IMR-90 (cell line): ENCODE data around the gene SEC24D. TPM values are rescaled to one million over a fixed set of nuclear protein-coding genes. Genes with fewer than 3 reads are reported as not detected.

Experiments
- ATAC-seq: fragments of 200-7000 bp; cut with Tn5 transposase; 2 replicates; pipeline ENCODE4 v1.9.1; 2020; ENCODE audit warnings: low read depth, mild to moderate bottlenecking, moderate library complexity
- BruUV-seq: library from RNA; stranded (reverse); fragments of 400-500 nt; replicated peaks from 2 replicates; lab custom pipeline; 2021; lab: Mats Ljungman, UMichigan
- CTCF ChIA-PET: fragments of 300-600 bp; formaldehyde crosslinking; extraction: SDS; loops from one replicate; lab custom pipeline; 2021; ENCODE audit warnings: antibody characterized with exemption; lab: Yijun Ruan, JAX
- POLR2A ChIA-PET: fragments of 300-600 bp; sonication (Branson Sonifier 250); formaldehyde crosslinking; loops from one replicate; lab custom pipeline; 2022; ENCODE audit warnings: antibody characterized with exemption; ENCODE audit not compliant: unreplicated experiment; lab: Charles Lee
- DNase-seq: peaks from one replicate; pipeline ENCODE4 v3.0.0; 2013
- H2AFZ ChIP-seq: replicated peaks from 2 replicates; pipeline ENCODE3; 2013; ENCODE audit warnings: low read length, mild to moderate bottlenecking; ENCODE audit not compliant: poor library complexity
- H2AK5ac ChIP-seq: 2 replicates; pipeline ENCODE4 v1.6.1; 2013; ENCODE audit warnings: low read depth, low read length, inconsistent platforms
- H2AK9ac ChIP-seq: replicated peaks from 2 replicates; pipeline ENCODE3; 2013; ENCODE audit warnings: mild to moderate bottlenecking, low read depth, low read length, moderate library complexity; ENCODE audit not compliant: poor library complexity
- H2BK120ac ChIP-seq: 2 replicates; pipeline ENCODE4 v1.6.1; 2013; ENCODE audit warnings: low read depth, low read length, inconsistent platforms
- H2BK15ac ChIP-seq: 3 replicates; pipeline ENCODE4 v1.6.1; 2013; ENCODE audit warnings: low read depth, low read length, inconsistent platforms
- H2BK20ac ChIP-seq: 2 replicates; pipeline ENCODE4 v1.6.1; 2013; ENCODE audit warnings: low read depth, mild to moderate bottlenecking, inconsistent platforms, low read length, moderate library complexity
- H2BK5ac ChIP-seq: 2 replicates; pipeline ENCODE4 v1.6.1; 2013; ENCODE audit warnings: mild to moderate bottlenecking, low read depth, low read length, inconsistent platforms; ENCODE audit not compliant: poor library complexity, severe bottlenecking
- H3K14ac ChIP-seq: replicated peaks from 2 replicates; pipeline ENCODE4 v1.6.1; 2013; ENCODE audit warnings: low read depth, low read length, inconsistent platforms
- H3K18ac ChIP-seq: 2 replicates; pipeline ENCODE4 v1.6.1; 2013; ENCODE audit warnings: low read depth, low read length, control low read depth
- H3K23ac ChIP-seq: 2 replicates; pipeline ENCODE4 v1.6.1; 2013; ENCODE audit warnings: low read depth, low read length, inconsistent platforms
- H3K27ac ChIP-seq: 2 replicates; pipeline ENCODE4 v1.5.1; 2013; ENCODE audit warnings: mild to moderate bottlenecking, control low read depth, low read length; ENCODE audit not compliant: insufficient read depth
- H3K27me3 ChIP-seq: 2 replicates; pipeline ENCODE4 v1.6.1; 2013; ENCODE audit warnings: low read length; ENCODE audit not compliant: control insufficient read depth, insufficient read depth
- H3K36me3 ChIP-seq: 2 replicates; pipeline ENCODE4 v1.6.1; 2013; ENCODE audit warnings: low read length, mixed read lengths; ENCODE audit not compliant: control insufficient read depth, insufficient read depth
- H3K4ac ChIP-seq: 2 replicates; pipeline ENCODE4 v1.6.1; 2013; ENCODE audit warnings: low read depth, low read length, inconsistent platforms
- H3K4me1 ChIP-seq: 2 replicates; pipeline ENCODE4 v1.6.1; 2013; ENCODE audit warnings: low read length, mixed read lengths; ENCODE audit not compliant: control insufficient read depth, insufficient read depth
- H3K4me2 ChIP-seq: 2 replicates; pipeline ENCODE4 v1.6.1; 2013; ENCODE audit warnings: low read depth, mild to moderate bottlenecking, control low read depth, low read length, moderate library complexity
- H3K4me3 ChIP-seq: 2 replicates; pipeline ENCODE4 v1.5.1; 2013; ENCODE audit warnings: low read depth, mild to moderate bottlenecking, control low read depth, low read length, moderate library complexity; ENCODE audit not compliant: insufficient read depth
- H3K56ac ChIP-seq: 2 replicates; pipeline ENCODE4 v1.6.1; 2013; ENCODE audit warnings: low read length, inconsistent platforms; ENCODE audit not compliant: insufficient read depth; ENCODE audit errors: extremely low read depth
- H3K79me1 ChIP-seq, 2 experiments: 2 replicates each; pipeline ENCODE4 v1.6.1; 2013; ENCODE audit warnings: low read length in 2 of 2, inconsistent platforms in 1 of 2, low read depth in 1 of 2
- H3K9ac ChIP-seq: 2 replicates; pipeline ENCODE4 v1.6.1; 2013; ENCODE audit warnings: low read depth, low read length, control low read depth
- H3K9me1 ChIP-seq: 2 replicates; pipeline ENCODE4 v1.6.1; 2013; ENCODE audit warnings: low read length, inconsistent platforms; ENCODE audit not compliant: insufficient read depth
- H3K9me3 ChIP-seq: 2 replicates; pipeline ENCODE4 v1.6.1; 2013; ENCODE audit warnings: low read length; ENCODE audit not compliant: control insufficient read depth, insufficient read depth
- H4K20me1 ChIP-seq: 2 replicates; pipeline ENCODE4 v1.6.1; 2013; ENCODE audit warnings: low read length, inconsistent platforms; ENCODE audit not compliant: insufficient read depth
- H4K5ac ChIP-seq: 2 replicates; pipeline ENCODE4 v1.6.1; 2013; ENCODE audit warnings: mild to moderate bottlenecking, low read depth, low read length, control low read depth
- H4K8ac ChIP-seq, 2 experiments: 2 replicates each; pipeline ENCODE4 v1.6.1; 2013; ENCODE audit warnings: low read depth in 2 of 2, low read length in 2 of 2, control low read depth in 1 of 2, inconsistent platforms in 1 of 2
- H4K91ac ChIP-seq: 2 replicates; pipeline ENCODE4 v1.6.1; 2013; ENCODE audit warnings: low read depth, low read length, inconsistent platforms; ENCODE audit not compliant: insufficient read depth
- CHD1 ChIP-seq: IDR thresholded peaks from 2 replicates; pipeline ENCODE4 v1.6.1; 2012; ENCODE audit warnings: low read depth, low read length, improper control_type of control experiment
- CTCF ChIP-seq: conservative IDR thresholded peaks from 2 replicates; pipeline ENCODE4 v1.5.1; 2012; ENCODE audit warnings: mild to moderate bottlenecking, low read depth, low read length, improper control_type of control experiment
- FOS ChIP-seq: fragments of 150-350 bp; IDR thresholded peaks from 2 replicates; pipeline ENCODE4 v1.6.1; 2016; ENCODE audit warnings: low read depth, low read length
- MAFK ChIP-seq: IDR thresholded peaks from 2 replicates; pipeline ENCODE4 v1.6.1; 2012; ENCODE audit warnings: low read depth, low read length, improper control_type of control experiment
- MXI1 ChIP-seq: IDR thresholded peaks from 2 replicates; pipeline ENCODE4 v1.6.1; 2012; ENCODE audit warnings: low read depth, mild to moderate bottlenecking, low read length, moderate library complexity, borderline replicate concordance
- NFE2L2 ChIP-seq: fragments of 150-350 bp; IDR thresholded peaks from 2 replicates; pipeline ENCODE4 v1.6.1; 2016; ENCODE audit warnings: low read depth, mild to moderate bottlenecking, low read length
- POLR2A ChIP-seq: IDR thresholded peaks from 2 replicates; pipeline ENCODE4 v1.6.1; 2012; ENCODE audit warnings: mild to moderate bottlenecking, low read depth, low read length
- RCOR1 ChIP-seq: IDR thresholded peaks from 2 replicates; pipeline ENCODE4 v1.6.1; 2012; ENCODE audit warnings: mild to moderate bottlenecking, low read length, improper control_type of control experiment; ENCODE audit not compliant: insufficient replicate concordance
- RFX5 ChIP-seq: IDR thresholded peaks from 2 replicates; pipeline ENCODE4 v1.8.0; 2012; ENCODE audit warnings: low read depth, mild to moderate bottlenecking, low read length, moderate library complexity
- SMC3 ChIP-seq: fragments of 150-350 bp; IDR thresholded peaks from 2 replicates; pipeline ENCODE4 v1.6.1; 2016; ENCODE audit warnings: low read depth, mild to moderate bottlenecking, antibody characterized with exemption, low read length, moderate library complexity
- WGBS, 2 experiments: methylation state at CpG; one replicate each; pipeline versions ENCODE4 v1.1.5 to v1.1.7; 2013; ENCODE audit warnings: missing lambda C conversion rate in 2 of 2; ENCODE audit not compliant: insufficient read length in 1 of 2; ENCODE audit errors: extremely low coverage in 2 of 2; 5-methylcytosine and 5-hydroxymethylcytosine counted together
- dilution Hi-C: fragments of 300-500 bp; cut with HindIII; formaldehyde crosslinking; loops from one replicate; pipeline ENCODE4 v1.14.3; 2018; ENCODE audit warnings: low sequenced_read_pairs; ENCODE audit not compliant: unreplicated experiment
- in situ Hi-C: fragments of 300-500 bp; cut with MboI; formaldehyde crosslinking; loops from 3 replicates; pipeline ENCODE4 v1.14.3; 2019; ENCODE audit warnings: low sequenced_read_pairs, inconsistent platforms, mixed read lengths
- intact Hi-C: fragments of 100-400 bp; cut with micrococcal nuclease; formaldehyde crosslinking; loops from 2 replicates; pipeline ENCODE4 v1.10.0; 2022
- polyA plus RNA-seq, 3 experiments: library from polyadenylated mRNA; depleted of rRNA; stranded (reverse); fragments of >200 nt; gene quantifications; 2 replicates each; pipeline ENCODE4 v1.2.3, GENCODE V29; 2012; ENCODE audit warnings: low replicate concordance in 1 of 3
- total RNA-seq: library from RNA; depleted of rRNA; stranded (reverse); fragments of >200 nt; gene quantifications from 2 replicates; pipeline ENCODE4 v1.2.3, GENCODE V29; 2012

SEC24D gene
- total and polyA plus RNA-seq, 2 of the 4 experiments (the other 2 are of a cell fraction) = 93.2 to 111 TPM

DNA sequence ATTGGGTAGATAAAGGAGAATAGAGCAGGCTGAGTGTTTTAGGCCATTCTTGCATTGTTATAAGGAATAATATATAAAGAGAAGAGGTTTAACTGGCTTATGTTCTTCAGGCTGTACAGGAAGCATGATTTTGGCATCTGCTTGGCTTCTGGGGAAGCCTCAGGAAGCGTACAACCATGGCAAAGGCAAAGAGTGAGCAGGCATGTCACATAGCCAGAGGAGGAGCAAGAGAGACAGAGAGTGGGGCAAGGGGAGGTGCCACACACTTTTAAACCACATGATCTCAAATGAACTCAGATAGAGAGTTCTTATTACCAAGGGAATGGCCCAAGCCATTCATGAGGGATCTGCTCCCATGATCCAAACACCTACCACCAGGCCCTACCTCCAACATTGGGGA is 155.1 kb downstream of the SEC24D start:
- Histone ChIP-seq H3K4me1 (no peaks in the 10 kb centered on the region), H4K8ac (no peak overlapping the region), H3K27me3 (no peaks in the 10 kb centered on the region), H3K27ac (no peak overlapping the region), H2BK5ac (no peak overlapping the region), H3K36me3 (no peaks in the 10 kb centered on the region), H4K5ac (no peak overlapping the region), H3K56ac (no peak overlapping the region), H4K20me1 (peaks cover 5% of the 10 kb centered on the region; the same call in 1 of the 2 replicates), H3K4ac (no peak overlapping the region), H2AK5ac (no peak overlapping the region), H3K23ac (no peak overlapping the region), H3K18ac (no peak overlapping the region), H2BK15ac (no peak overlapping the region), H3K4me3 (no peak overlapping the region), H3K14ac (no peak overlapping the region), H3K79me1 (peaks cover 0 to 6% of the 10 kb centered on the region in 2 experiments; a peak in 1 of 4 replicates), H3K4me2 (no peak overlapping the region), H2BK20ac (no peak overlapping the region), H2AFZ (no peak overlapping the region), H3K9ac (no peak overlapping the region), H3K9me1 (no peaks in the 10 kb centered on the region), H3K9me3 (no peaks in the 10 kb centered on the region), H4K91ac (no peak overlapping the region), H2BK120ac (no peak overlapping the region), H2AK9ac (no peak overlapping the region)
- BruUV-seq = no TSS peak
- no peak for TF ChIP-seq CTCF
- TF ChIP-seq FOS = no peak
- no peak for TF ChIP-seq POLR2A
- no peak for TF ChIP-seq RCOR1
- TF ChIP-seq MXI1 = no peak
- no peak for TF ChIP-seq CHD1
- TF ChIP-seq RFX5 = no peak
- TF ChIP-seq MAFK = no peak
- TF ChIP-seq NFE2L2 = no peak
- no peak for TF ChIP-seq SMC3
- ATAC-seq (no peak), DNase-seq (no peak)
- in situ Hi-C loops = no loop called here
- intact Hi-C loops = loop anchor here (10.0 kb wide), 1 partner anchor 256 kb away; no protein-coding TSS in a partner anchor
- POLR2A ChIA-PET = no interaction called here
- CTCF ChIA-PET = no interaction called here
- dilution Hi-C loops = no loop called here
- WGBS, 2 experiments = no CpG with 5 or more reads among the region's 1 CpG
